HTR-8/SVneo (cell line): ENCODE measurements around the gene TRA2B.
"Not testable (repeated sequence)": the region's sequence is repeated elsewhere in the genome, so short reads cannot be mapped to it uniquely, and the experiment has no call there.

Experiments used
- DNase-seq: peaks from one replicate; pipeline ENCODE4 v3.0.0; 2011; ENCODE audit warnings: low spot score, mixed read lengths; ENCODE audit not compliant: insufficient read length
- FAIRE-seq: peaks from 2 replicates; lab custom pipeline; 2011; peaks lifted over from hg19 to GRCh38; lab: Jason Lieb, UNC

TRA2B gene

DNA sequence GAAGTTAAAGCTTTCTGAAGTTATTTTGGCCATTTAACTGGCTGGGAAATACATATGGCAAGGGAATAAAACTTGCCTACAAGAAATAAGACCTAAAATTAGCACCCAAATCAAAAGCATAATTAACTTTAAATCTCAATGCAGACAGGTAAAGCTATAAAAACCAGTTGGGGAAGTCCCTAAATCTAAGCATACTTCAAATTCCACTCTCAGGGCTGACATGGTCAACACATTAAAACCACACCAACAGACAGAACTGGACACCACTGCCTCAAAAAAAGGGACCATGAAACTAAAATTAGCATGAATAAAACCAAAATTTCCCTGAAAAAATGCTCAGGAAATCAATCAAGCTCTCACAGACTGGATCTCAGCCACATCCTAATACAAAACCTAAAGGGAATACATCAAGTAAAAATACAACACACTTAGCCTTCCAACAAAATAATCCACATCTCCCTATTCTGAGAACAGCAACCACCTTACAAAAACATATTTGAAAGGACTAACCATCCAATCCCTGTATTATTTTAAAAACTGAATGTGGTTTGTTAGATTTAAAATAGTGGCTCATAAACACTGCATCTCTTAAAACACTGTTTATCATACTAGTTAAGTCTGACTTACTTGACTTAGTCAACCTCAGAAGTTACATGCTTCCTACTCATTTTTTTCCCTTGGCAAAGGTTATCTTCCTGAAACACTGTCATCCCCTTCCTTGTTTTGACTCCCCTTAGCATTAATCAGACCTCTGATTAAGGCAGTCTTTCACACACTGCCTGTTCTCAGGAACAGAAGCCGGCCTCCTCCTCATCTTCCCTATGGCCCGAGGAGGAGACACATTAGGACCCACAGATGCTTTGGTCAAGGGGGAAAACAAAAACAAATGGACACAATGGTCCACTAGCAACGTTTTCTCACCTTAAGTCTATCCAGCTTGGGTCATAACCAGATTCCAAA, 8.3 kb downstream of the TRA2B start:
- FAIRE-seq = no peak
- DNase-seq = no peak

DNA sequence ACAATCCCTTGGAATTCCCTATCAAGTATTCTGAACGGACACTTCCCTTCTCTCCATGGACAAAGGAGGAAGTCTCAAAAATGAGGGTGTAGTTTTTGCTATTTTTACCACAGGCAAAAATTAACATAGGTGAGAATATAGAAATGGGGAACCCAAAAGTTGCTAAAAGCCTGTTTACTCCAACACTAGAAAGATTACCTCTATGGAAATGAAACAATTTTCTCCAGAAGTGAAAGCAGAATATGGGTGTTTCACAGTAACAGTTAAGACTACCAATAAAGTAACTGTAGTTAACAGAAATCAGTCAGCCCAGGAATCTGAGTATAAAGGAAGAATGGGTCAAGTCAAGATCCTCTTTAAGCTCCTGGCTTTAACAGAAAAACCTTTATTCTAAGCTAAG, 9.3 kb downstream of the TRA2B start:
- DNase-seq (no peak), FAIRE-seq (no peak)

DNA sequence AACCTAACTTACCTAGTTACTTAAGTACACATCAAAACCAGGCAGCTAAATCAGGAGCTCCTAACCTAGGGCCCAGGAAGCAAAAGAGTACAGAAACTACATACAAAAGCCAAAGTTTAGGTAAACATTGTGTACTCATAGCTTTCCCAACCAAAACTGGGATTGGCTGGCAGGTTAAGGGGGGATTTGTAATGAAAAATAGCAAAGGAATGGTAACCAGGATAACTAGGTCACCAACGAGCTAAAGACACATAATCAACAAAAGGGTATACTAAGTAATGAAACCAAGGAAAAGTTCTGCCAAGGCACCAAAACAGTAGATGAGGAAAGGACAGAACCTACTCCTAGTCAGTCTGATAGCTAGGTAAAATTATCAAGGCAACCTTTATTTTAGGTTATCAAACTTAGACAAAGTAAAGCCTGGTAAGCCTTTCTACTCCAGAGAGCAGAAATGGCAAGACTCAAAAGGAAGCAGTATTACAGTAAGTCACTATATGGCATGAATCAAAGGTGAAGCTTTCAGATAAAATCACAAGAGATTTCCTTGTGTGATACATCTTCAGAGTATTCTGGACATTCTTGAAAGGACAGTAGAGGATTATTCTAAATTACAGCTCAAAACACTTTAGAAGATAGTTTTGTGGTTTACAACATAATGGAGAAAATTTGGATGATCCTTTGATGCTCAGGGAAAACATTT, 10.2 kb downstream of the TRA2B start:
- no peak for DNase-seq

GRCh38 chr3:185926445-185926844, 11.4 kb downstream of the TRA2B start:
- FAIRE-seq (no peak), DNase-seq (no peak)

More for the DNA sequence above, 10.2 kb downstream of the TRA2B start:
- FAIRE-seq = no peak

GRCh38 chr3:185925353-185925752, 12.5 kb downstream of the TRA2B start:
- DNase-seq (no peak), FAIRE-seq (no peak)

- no peak for FAIRE-seq
- DNase-seq = no peak
Observed at GRCh38 chr3:185924375-185924774, 13.4 kb downstream of the TRA2B start.

- no peak for FAIRE-seq
- no peak for DNase-seq
Observed at GRCh38 chr3:185920184-185920583, 17.6 kb downstream of the TRA2B start.

DNA sequence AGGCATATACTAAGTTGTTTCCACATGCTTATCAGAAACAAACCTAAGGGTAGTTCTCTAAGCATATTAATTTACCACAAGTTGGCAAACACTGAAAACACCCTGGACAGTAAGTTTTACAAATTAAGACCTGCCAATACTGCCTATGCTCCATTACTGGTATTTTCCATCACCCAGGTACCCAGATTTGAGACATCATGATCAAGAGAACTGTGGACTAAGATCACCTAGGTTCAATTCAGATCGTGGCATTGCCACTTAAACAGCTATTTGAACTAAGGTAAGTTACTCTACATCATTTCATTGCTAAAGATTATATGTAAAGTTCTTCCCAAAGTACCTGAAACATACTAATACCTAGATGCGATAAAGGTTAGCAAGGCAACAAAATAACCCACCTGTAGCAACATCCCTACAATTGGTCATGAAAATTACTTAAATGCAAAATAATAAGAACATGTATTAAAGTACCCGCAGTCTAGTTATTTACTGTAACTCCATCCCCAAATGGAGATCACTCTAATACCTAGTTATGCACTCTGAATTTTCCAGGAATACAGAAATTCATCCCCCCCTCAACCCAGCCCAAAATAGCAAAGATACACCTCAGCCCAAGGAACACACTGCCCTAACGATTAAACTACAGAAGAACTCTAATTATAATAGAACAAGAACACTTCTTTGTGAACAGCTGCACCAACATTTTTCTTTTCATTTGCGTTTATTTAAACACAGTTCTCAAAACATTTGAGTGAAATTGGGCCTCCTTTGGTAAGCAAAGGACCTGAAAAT, 21.6 kb downstream of the TRA2B start:
- no peak for DNase-seq
- no peak for FAIRE-seq

- FAIRE-seq (no peak), DNase-seq (no peak)
Observed at GRCh38 chr3:185915642-185916041, 22.2 kb downstream of the TRA2B start.

- FAIRE-seq = no peak
Observed at GRCh38 chr3:185914911-185915629, 22.7 kb downstream of the TRA2B start.

DNA sequence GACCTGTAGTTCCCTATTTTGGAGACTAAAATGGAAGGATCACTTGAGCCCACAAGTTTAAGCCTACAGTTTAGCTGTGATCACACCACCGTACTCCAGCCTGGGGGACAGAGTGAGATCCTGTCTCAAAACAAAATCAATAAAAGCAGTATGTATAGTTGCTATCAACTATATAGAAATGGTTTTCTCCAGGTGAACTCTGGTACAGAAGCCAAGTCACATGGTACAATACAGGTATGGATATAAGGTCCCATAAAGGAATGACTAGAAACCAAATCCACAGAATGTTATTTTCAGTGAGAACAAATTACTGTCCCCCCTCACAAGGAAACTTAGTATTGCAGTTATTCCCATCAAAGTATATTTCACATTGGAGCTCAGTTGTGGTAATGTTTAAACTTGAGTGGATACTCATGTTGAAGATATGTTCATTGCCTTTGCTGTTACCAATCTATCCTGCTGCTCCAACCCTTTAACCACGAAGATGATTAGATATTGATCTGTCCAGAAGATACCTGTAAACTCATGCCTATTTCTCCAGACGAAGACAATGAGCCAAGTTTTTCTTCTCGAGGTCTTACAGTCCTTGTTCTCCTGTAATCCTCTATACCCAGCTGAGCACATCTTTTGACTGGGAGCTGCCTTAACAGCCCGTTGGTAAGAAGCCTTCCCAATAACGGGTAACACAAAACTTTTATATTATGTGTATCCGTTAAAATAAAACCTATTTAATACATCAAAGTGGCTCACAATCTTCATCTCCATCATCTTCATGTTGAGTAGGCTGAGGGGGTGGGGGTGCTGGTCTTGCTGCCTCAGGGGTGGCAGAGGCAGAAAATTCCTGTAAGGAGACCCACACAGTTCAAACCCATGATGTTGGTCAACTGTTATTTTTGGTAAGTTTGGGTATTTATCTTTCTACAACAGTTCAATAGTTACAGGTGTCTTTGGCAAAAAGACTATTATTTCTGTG, 24.6 kb downstream of the TRA2B start:
- FAIRE-seq = no peak
- DNase-seq = no peak

More at GRCh38 chr3:185914911-185915629, 22.7 kb downstream of the TRA2B start:
- DNase-seq = no peak

GRCh38 chr3:185912512-185912911, 25.3 kb downstream of the TRA2B start:
- DNase-seq (no peak), FAIRE-seq (no peak)

GRCh38 chr3:185911076-185911448, 26.8 kb downstream of the TRA2B start:
- FAIRE-seq = not testable (repeated sequence)

GRCh38 chr3:185910322-185911075, 27.3 kb downstream of the TRA2B start:
- not testable (repeated sequence) for FAIRE-seq

More at GRCh38 chr3:185911076-185911448, 26.8 kb downstream of the TRA2B start:
- not testable (repeated sequence) for DNase-seq

GRCh38 chr3:185909913-185910312, 27.9 kb downstream of the TRA2B start:
- FAIRE-seq, DNase-seq: not testable (repeated sequence)

More at GRCh38 chr3:185910322-185911075, 27.3 kb downstream of the TRA2B start:
- DNase-seq = not testable (repeated sequence)

- DNase-seq = peak; percentile 96
- peak; percentile 85 for FAIRE-seq
Observed at GRCh38 chr3:185900228-185900627, 37.6 kb downstream of the TRA2B start.

- FAIRE-seq = no peak
- DNase-seq = no peak
Observed at GRCh38 chr3:185896636-185897035, 41.2 kb downstream of the TRA2B start.

- peak; percentile 4 for FAIRE-seq
- DNase-seq = no peak
Observed at GRCh38 chr3:185887066-185887465, 50.7 kb downstream of the TRA2B start.
